GM21526 (cell line): ENCODE data around the gene TXNDC12.
A peak's percentile ranks its signal among the peaks of the same experiment; 100 is the strongest.

Source experiments
- ATAC-seq: cut with Tn5 transposase; IDR thresholded peaks from one replicate; pipeline ENCODE4 v1.9.1; 2021; ENCODE audit warnings: moderate library complexity; ENCODE audit not compliant: unreplicated experiment, low FRiP score

TXNDC12 gene

DNA sequence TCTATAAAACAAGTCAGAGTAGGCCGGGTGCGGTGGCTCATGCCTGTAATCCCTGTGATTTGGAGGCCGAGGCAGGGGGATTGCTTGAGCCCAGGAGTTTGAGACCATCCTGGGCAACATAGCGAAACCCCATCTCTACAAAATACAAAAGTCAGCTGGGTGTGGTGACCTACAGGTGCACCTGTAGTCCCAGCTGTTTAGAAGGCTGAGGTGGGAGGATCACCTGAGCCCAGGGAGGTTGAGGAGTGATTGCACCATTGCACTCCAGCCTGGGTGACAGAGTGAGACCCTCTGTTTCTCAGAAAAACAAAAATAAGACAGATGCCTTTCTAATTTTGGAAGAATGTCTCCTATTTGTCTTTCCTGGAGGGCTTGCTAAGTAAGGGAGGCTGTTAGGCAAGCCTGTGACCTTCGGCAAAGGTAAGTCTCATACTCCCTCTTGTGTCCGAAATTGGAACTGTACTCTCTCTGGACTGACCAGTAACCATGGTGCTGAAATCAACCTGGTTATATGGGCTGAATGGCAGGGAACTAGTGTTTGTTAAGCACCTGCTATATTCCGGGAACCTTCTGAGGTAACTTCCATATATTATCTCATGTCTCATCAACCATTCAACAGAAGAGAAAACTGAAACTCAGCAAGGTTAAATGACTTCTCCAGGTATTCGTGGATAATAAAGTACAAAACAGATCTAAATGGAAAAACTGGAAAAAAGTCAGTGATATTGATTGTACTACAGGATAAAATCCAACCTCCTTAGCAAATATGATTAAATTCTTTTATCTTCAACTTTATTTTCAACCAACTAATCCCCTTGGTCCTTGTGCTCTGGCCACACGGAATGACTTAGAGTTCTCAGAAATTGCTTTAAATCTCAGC lies 52.7 kb downstream of the TXNDC12 start:
- no peak for ATAC-seq

DNA sequence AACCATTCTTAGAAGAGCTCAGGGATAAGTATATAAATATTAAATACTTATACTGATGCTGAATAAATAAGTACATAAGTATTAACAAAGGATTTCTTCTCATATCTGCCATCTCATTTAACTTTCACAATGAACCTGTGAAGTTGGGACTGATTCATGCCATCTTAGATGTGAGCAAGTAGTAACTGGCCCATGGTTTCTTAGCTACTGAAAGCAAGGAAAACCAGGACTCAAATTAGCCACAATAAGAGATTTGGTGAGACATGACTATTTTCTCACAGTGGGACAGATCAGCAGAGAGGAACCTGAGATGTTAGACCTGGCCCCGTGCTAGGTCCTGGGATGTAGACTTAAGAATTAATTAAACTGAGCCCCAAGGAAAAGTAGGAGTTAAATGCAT lies 56.3 kb downstream of the TXNDC12 start:
- no peak for ATAC-seq

DNA sequence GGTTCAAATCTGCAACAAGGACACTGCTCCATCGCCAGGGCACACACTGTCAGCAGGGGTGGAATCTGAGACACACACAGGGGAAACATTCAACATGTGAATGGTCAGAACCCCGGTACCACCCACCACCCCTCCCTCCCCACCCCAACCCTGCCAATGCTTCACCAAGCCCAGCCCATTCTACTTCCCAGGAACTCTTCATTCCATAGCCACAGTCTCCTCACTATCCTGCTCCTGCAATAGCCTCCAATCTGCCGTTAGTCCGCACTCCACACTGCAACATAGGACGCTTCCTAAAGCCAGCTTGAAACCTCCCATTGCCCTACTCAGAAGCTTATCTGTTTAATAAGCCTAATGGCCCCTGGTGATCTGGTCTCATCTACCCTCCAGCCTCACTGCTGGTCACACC lies 57.0 kb downstream of the TXNDC12 start:
- ATAC-seq: no peak

DNA sequence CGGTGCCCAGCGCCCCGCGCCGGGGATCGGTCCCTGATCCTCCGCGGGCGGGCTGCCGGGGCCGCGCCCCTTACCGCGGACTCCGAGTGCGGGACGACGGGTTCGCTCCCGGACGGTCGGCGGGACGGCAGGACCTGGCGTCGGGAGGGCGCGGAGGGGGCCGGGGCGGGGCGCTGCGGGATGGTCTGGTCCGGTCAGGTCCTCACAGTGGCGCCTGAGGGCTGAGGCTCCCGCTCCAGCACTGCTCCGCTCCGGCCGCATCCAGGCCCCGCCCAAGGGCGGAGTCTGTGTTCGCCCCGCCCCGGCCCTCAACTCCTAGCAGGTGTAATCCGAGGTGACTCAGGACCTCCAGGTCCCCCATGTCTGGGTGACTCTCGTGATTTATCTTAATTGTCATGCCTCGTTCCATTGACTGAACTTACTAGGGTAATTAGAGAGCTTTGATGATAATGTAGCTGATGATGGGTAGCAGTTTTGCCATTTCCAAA lies 64.5 kb downstream of the TXNDC12 start, which contains the start of gene RAB3B:
Gene RAB3B (minus strand): TSS at position 223 of the 488 bp plus-strand sequence. CDS start 13,583 bp downstream, outside the sequence.
- peak; percentile 85 for ATAC-seq

DNA sequence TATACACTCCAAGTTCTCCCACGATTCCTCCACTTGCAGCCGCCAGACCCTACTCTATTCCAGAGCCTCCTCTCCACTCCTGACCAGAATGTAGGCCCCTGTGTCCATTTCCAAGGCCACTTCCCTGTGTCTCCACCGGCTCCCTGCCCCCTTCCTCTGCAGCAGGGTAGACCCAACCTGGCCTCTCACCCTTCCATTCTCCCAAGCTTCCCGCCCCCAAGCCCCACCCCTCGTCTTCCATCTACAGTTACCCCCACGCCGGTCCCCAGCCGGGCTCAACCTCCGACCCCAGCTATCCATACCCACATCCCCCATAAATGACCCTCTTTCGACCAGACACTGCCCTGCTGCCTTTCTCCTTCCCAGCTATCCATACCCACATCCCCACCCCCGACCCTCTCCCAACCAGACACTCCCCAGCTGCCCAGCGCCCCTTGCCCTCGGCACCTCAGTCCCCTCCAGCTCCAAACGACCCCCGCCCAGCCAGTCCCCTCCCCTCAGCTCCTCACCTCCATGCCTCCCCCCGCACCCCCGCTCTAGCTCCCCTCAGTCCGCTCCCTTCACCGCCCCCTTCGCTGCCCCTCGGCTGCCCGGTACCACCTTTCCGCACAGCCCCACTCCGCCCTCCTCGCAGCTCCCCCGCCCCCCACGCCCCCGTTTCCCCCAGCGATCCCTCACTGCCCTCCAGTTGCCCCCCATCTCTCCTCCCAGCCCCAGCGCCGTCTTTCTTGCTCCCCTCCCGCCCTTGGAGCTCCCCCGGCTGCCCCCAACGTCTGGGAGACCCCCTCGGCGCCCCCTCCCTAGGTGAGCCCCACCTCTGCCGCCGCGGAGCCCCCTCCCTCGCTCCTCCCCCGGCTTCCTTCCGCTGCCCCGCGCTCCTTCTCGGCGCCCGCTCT lies 65.2 kb downstream of the TXNDC12 start:
- ATAC-seq: no peak

DNA sequence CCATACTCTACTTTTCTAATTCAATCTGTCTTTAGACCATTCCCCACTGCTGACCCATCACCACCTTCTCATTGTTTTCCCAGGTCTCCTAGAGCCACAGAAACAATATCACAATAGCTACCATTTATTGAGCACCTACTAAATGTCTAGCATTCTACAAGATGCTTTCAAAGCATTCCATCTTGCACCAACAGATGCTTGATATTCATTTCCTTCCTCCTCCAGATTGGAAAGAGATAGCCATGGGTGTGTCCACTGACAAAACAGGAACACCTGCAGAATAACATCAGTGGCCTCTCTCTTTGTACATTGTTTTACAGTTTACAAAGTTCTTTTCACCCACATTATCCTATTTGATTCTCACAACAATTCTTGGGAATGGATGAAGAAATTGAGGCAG lies 66.7 kb downstream of the TXNDC12 start:
- ATAC-seq: no peak

DNA sequence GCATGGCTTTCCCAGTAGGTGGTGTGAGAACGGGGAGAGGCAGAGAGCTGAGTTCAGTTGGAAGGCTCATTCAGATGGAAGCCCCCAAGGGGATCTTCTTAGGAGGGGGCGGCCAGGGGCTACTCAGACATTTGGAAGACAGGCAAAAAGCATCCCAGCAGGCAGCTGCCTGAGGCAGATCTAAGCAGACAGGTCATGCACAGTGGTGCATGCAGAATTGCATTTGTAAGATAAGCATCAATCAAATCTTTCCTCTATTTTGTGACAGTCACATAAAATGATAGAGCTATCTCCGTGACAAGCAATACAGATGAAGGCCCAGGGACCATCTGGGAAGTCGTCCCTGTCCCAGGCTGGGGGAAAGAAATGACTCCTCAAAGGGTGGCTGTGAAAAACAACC lies 68.3 kb downstream of the TXNDC12 start:
- ATAC-seq: no peak

DNA sequence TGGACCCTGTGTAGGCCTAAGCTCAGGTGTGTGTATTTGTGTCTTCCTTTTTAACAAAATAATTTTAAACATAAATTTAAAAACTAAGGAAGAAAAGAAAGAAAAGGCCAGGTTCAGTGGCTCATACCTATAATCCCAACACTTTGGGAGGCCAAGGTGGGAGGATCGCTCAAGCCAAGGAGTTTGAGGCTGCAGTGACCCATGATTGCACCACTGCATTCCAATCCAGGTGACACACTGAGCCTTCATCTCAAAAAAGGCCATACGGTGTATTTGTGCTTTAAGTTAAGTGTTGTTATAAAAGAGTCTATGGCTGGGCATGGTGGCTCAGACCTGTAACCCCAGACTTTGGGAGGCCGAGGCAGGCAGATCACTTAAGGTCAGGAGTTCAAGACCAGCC lies 72.8 kb downstream of the TXNDC12 start:
- ATAC-seq: no peak

DNA sequence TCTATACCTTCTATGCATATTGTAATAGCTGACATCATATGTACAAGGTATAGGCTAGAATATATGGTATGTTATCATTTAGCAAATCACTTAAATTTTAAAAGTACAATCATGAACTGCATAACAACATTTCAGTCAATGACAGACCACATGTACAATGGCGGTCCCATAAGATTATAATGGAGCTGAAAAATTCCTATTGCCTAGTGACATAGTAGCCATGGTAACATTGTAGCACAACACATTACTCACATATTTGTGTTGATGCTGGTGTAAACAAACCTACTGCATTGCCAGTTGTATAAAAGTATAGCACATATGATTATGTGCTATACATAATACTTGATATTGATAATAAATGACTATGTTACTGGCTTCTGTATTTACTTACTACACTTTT lies 73.4 kb downstream of the TXNDC12 start:
- ATAC-seq: no peak

DNA sequence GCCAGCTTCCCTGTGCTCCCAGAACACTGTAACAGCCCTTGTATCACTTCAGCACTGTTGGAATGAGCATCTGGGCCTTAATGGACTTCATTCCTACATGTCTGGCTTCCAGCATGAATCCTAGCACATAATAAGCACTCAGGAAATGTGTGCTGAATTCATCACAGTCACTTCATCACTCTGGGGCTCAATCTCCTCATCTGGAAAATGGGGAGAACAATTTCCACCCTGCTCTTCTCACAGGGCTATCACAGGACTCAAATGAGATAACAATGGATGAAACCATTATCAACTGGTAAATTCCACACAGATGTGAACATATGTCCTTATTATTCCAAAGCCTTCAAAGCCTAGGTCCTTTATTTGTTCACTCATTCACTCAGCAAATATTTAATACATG lies 76.9 kb downstream of the TXNDC12 start:
- ATAC-seq: no peak

DNA sequence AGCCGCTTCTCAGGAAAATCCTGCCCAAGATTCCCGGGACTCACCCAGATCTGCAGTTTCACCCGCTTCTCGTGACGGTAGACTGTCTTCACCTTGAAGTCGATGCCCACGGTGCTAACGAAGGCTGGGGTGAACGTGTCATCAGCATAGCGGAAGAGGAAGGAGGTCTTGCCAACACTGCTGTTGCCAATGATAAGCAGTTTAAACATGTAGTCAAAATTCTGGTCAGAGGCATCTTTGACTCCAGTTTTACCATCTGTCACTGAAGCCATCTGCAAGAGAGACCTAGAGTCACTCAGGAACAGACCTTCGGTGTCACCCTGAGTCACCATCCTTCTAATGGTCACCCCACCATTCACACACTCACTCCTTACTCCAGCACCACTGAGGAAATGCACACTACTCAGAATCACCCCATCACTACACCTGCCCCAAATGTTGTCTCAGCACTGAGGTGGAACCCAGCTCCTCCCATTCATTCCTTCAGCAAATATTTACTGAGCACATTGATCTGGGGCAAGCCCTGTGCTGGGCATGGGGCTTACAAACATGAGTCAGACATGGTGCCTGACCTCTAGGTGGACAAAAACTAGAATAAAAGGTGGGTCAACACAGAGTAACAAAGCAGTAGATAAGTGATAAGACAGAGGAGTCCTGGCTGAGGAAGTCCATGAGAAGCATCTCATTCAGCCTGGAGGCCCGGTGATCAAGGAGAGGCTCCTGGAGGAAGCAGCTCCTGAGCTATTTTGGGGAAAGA lies 78.0 kb downstream of the TXNDC12 start:
- ATAC-seq: no peak

DNA sequence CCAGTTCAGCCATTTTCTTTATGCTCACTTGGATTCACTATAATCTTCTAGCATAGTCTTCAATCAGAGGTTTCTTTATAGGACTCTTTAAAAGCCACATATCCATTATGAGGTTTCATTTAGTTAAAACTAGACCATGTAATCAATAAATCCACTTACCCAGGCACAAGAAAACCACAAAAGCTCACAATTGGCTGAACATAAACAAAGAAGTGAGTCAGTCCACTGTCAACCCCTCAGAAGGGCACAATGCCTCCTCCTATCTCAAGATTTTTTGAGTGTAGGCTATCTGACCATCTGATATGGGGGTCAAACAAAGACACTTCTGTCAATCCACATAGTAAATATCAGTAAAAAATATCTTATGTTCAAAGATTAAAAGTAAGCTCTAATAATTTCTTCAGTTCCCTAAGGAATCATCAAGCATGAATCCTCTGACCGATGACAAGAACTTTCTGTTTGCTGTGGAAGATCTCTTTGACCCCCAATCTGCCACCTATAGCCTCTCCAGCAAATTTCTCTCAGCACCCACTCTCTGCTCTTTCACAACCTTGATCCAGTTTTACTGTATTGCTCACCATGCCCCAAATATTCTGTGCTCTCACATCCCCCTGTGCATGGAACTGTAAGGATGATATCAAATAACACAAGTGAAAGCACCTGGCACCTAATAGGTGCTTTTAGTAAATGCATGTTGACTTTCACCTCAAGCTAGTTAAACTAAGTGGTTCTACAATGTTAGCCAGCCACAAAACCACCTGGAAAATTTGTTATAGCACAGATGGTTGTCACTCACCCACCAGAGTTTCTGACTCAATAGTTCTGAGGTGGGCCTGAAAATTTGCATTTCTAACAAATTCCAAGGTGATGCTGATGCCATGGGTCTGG lies 81.2 kb downstream of the TXNDC12 start:
- no peak for ATAC-seq
